ENCODE data around the gene PLCB4.
"Not testable (repeated sequence)": the region's sequence is repeated elsewhere in the genome, so short reads cannot be mapped to it uniquely, and the experiment has no call there.

The PLCB4 gene

GRCh38 chr20:9145142-9145541 lies 76.3 kb downstream of the PLCB4 start:
- DNase-seq = no peak

- DNase-seq = no peak
Observed at GRCh38 chr20:9146649-9147048, 77.8 kb downstream of the PLCB4 start.

- no peak for DNase-seq
Observed at GRCh38 chr20:9147547-9148024, 78.7 kb downstream of the PLCB4 start.

GRCh38 chr20:9148291-9148690 lies 79.4 kb downstream of the PLCB4 start:
- no peak for DNase-seq

GRCh38 chr20:9149087-9149486 lies 80.2 kb downstream of the PLCB4 start:
- no peak for DNase-seq

- no peak for DNase-seq
Observed at GRCh38 chr20:9149796-9150195, 80.9 kb downstream of the PLCB4 start.

GRCh38 chr20:9150679-9151078 lies 81.8 kb downstream of the PLCB4 start:
- DNase-seq = no peak

- DNase-seq = not testable (repeated sequence)
Observed at GRCh38 chr20:9152139-9152538, 83.3 kb downstream of the PLCB4 start.

GRCh38 chr20:9154464-9155024 lies 85.7 kb downstream of the PLCB4 start:
- DNase-seq = no peak

GRCh38 chr20:9156529-9157280 lies 87.8 kb downstream of the PLCB4 start:
- no peak for DNase-seq

- DNase-seq = no peak
Observed at GRCh38 chr20:9160331-9160730, 91.4 kb downstream of the PLCB4 start.

GRCh38 chr20:9160757-9161156 lies 91.9 kb downstream of the PLCB4 start:
- DNase-seq = no peak

GRCh38 chr20:9161311-9161710 lies 92.4 kb downstream of the PLCB4 start:
- DNase-seq = no peak

- DNase-seq = no peak
Observed at GRCh38 chr20:9163251-9163650, 94.4 kb downstream of the PLCB4 start.

- DNase-seq = no peak
Observed at GRCh38 chr20:9163995-9164394, 95.1 kb downstream of the PLCB4 start.

- DNase-seq = no peak
Observed at GRCh38 chr20:9165261-9165660, 96.4 kb downstream of the PLCB4 start.

GRCh38 chr20:9166153-9166780 lies 97.4 kb downstream of the PLCB4 start:
- no peak for DNase-seq

- no peak for DNase-seq
Observed at GRCh38 chr20:9169409-9169808, 100.5 kb downstream of the PLCB4 start.

- DNase-seq = peak; percentile 4
Observed at GRCh38 chr20:9172851-9173250, 104.0 kb downstream of the PLCB4 start.

- DNase-seq = no peak
Observed at GRCh38 chr20:9177278-9177677, 108.4 kb downstream of the PLCB4 start.

- DNase-seq = no peak
Observed at GRCh38 chr20:9179193-9179802, 110.4 kb downstream of the PLCB4 start.

GRCh38 chr20:9179867-9180266 lies 111.0 kb downstream of the PLCB4 start:
- DNase-seq = no peak

- DNase-seq = peak; percentile 49
Observed at GRCh38 chr20:9180481-9181257, 111.8 kb downstream of the PLCB4 start.

Measured in NCI-H82 (cell line).